HepG2 (cell line): ENCODE results near the gene SBNO2. TPM values are rescaled to one million over a fixed set of nuclear protein-coding genes. Genes with fewer than 3 reads are reported as not detected.
A peak's percentile ranks its signal among the peaks of the same experiment; 100 is the strongest.

Source experiments
- ARNTL ChIP-seq: sonication (generic); formaldehyde crosslinking; IDR thresholded peaks from 2 replicates; pipeline ENCODE4 v1.4.0; 2020; ENCODE audit warnings: mild to moderate bottlenecking, missing genetic modification reagents
- ATAD3A ChIP-seq: sonication (generic); formaldehyde crosslinking; IDR thresholded peaks from 2 replicates; pipeline ENCODE4 v1.4.0; 2020; ENCODE audit warnings: missing genetic modification reagents
- FOSL1 ChIP-seq: sonication (generic); formaldehyde crosslinking; IDR thresholded peaks from 2 replicates; pipeline ENCODE4 v1.9.0; 2021; ENCODE audit warnings: missing genetic modification reagents, borderline replicate concordance
- HMGXB3 ChIP-seq: sonication (generic); formaldehyde crosslinking; IDR thresholded peaks from 2 replicates; pipeline ENCODE4 v1.4.0; 2020; ENCODE audit warnings: missing genetic modification reagents, borderline replicate concordance
- ISL2 ChIP-seq: sonication (generic); formaldehyde crosslinking; IDR thresholded peaks from 2 replicates; pipeline ENCODE4 v1.5.0; 2020; ENCODE audit warnings: missing genetic modification reagents
- PHB2 ChIP-seq: fragments of 450-650 bp; IDR thresholded peaks from 2 replicates; pipeline ENCODE4 v1.6.1; 2018; ENCODE audit not compliant: partially characterized antibody
- RFX1 ChIP-seq: fragments of 450-650 bp; IDR thresholded peaks from 2 replicates; pipeline ENCODE4 v1.6.1; 2017
- RNF2 ChIP-seq: fragments of 450-650 bp; conservative IDR thresholded peaks from 2 replicates; pipeline ENCODE4 v1.6.1; 2016; ENCODE audit warnings: low read depth
- SUZ12 ChIP-seq: fragments of 150-350 bp; IDR thresholded peaks from 2 replicates; pipeline ENCODE4 v1.6.1; 2014; ENCODE audit warnings: low read depth, low read length
- TCF7 ChIP-seq: sonication (generic); IDR thresholded peaks from 2 replicates; pipeline ENCODE4 v1.6.1; 2016; ENCODE audit warnings: antibody characterized with exemption, low read depth
- ZBTB1 ChIP-seq: sonication (generic); formaldehyde crosslinking; IDR thresholded peaks from 2 replicates; pipeline ENCODE4 v1.4.0; 2020; ENCODE audit warnings: missing genetic modification reagents, borderline replicate concordance
- ZNF234 ChIP-seq: sonication (generic); formaldehyde crosslinking; conservative IDR thresholded peaks from 2 replicates; pipeline ENCODE4 v1.5.1; 2020; ENCODE audit warnings: mild to moderate bottlenecking, missing genetic modification reagents
- ZNF264 ChIP-seq: sonication (generic); formaldehyde crosslinking; IDR thresholded peaks from 2 replicates; pipeline ENCODE4 v1.4.0; 2020; ENCODE audit warnings: missing genetic modification reagents
- ZNF501 ChIP-seq: sonication (generic); formaldehyde crosslinking; IDR thresholded peaks from 2 replicates; pipeline ENCODE4 v1.5.1; 2020; ENCODE audit warnings: mild to moderate bottlenecking, moderate library complexity, missing genetic modification reagents
- ZNF530 ChIP-seq: sonication (generic); formaldehyde crosslinking; IDR thresholded peaks from 2 replicates; pipeline ENCODE4 v1.5.0; 2020; ENCODE audit warnings: low read depth, mild to moderate bottlenecking, missing genetic modification reagents
- ZNF672 ChIP-seq: sonication (generic); formaldehyde crosslinking; IDR thresholded peaks from 2 replicates; pipeline ENCODE4 v1.8.1; 2022; ENCODE audit warnings: missing genetic modification reagents
- ZNF703 ChIP-seq: sonication (generic); formaldehyde crosslinking; IDR thresholded peaks from 2 replicates; pipeline ENCODE4 v1.5.1; 2020; ENCODE audit warnings: missing genetic modification reagents, mild to moderate bottlenecking, moderate library complexity, borderline replicate concordance
- polyA plus RNA-seq, 8 experiments: library from polyadenylated mRNA; depleted of rRNA in 3 of 8; stranded (reverse) in 7 of 8; unstranded in 1 of 8; fragments of >200 nt; fragmentation: Illumina TruSeq in 4 of 8; extraction: Trizol in 4 of 8; gene quantifications; 2 replicates each; pipeline versions ENCODE4 v1.2.1 to v1.2.3, GENCODE V29; 2011 to 2016; ENCODE audit warnings: low read depth in 4 of 8, missing spikeins in 1 of 8, mixed read lengths in 1 of 8; ENCODE audit not compliant: insufficient read depth in 1 of 8
- total RNA-seq, 5 experiments: library from RNA; depleted of rRNA; stranded (reverse); fragments of >200 nt; fragmentation: Illumina TruSeq; extraction: Trizol; gene quantifications; 2 replicates each; pipeline ENCODE4 v1.2.3, GENCODE V29; 2016; ENCODE audit warnings: low read depth in 1 of 5
- TF ChIP-seq, protein P1 (sequence below): sonication (generic); formaldehyde crosslinking; IDR thresholded peaks from 2 replicates; pipeline ENCODE4 v1.8.1; 2023; ENCODE audit warnings: mild to moderate bottlenecking, missing genetic modification reagents, borderline replicate concordance
- TF ChIP-seq, protein P2 (sequence below): sonication (generic); formaldehyde crosslinking; IDR thresholded peaks from 2 replicates; pipeline ENCODE4 v1.5.0; 2020; ENCODE audit warnings: mild to moderate bottlenecking, missing genetic modification reagents, borderline replicate concordance

SBNO2 gene
- total and polyA plus RNA-seq, 2 of the 13 experiments (the other 11 are each of a cell fraction or from before 2014, with no cell fraction given): 8.6 to 10.4 TPM

DNA sequence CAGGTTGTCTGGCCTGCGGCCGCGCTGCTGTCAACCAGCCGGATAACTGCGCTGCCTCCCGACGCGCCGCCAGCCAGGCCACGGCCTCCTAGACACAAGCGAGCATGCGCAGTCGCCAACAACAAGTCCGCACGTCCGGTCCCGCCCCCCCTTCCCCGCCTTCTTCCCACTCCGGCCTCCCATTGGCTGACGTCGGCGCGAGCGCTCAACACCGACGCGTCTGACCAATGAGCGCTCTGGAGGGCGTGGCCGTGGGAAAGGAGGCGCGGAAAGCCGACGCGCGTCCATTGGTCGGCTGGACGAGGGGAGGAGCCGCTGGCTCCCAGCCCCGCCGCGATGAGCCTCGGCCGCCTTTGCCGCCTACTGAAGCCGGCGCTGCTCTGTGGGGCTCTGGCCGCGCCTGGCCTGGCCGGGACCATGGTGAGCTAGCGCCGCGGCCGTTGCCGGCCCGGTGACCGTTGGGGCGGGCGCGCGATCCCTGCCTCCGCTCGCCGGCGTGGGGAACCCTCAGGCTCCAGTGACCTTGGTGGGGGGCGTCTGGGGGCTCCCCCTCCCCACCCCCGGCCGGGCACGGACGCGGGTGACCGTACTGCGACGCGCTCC lies 70.3 kb downstream of the SBNO2 start, which contains the start of gene GPX4 (continued):
- TF ChIP-seq FOSL1 (CRISPR knock-in tag) (no peak), RFX1 (no peak), ZNF501 (peak; percentile 61), SUZ12 (no peak), ISL2 (CRISPR knock-in tag) (no peak), ZNF703 (CRISPR knock-in tag) (no peak; the same call in 1 of the 2 replicates), ZNF264 (CRISPR knock-in tag) (no peak), ARNTL (CRISPR knock-in tag) (peak; percentile 37; the same call in 1 of the 2 replicates), ZNF530 (CRISPR knock-in tag) (no peak), TCF7 (no peak), RNF2 (no peak), HMGXB3 (CRISPR knock-in tag) (peak; percentile 40; the same call in 1 of the 2 replicates), ZNF672 (CRISPR knock-in tag) (no peak), ZBTB1 (CRISPR knock-in tag) (no peak), ATAD3A (CRISPR knock-in tag) (no peak), PHB2 (no peak), ZNF234 (no peak)
- TF ChIP-seq, protein P1, sequence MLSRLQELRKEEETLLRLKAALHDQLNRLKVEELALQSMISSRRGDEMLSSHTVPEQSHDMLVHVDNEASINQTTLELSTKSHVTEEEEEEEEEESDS (CRISPR knock-in tag): 0 out of 2 replicates have a peak, but pooled peaks have one; percentile 62
- TF ChIP-seq, protein P2, sequence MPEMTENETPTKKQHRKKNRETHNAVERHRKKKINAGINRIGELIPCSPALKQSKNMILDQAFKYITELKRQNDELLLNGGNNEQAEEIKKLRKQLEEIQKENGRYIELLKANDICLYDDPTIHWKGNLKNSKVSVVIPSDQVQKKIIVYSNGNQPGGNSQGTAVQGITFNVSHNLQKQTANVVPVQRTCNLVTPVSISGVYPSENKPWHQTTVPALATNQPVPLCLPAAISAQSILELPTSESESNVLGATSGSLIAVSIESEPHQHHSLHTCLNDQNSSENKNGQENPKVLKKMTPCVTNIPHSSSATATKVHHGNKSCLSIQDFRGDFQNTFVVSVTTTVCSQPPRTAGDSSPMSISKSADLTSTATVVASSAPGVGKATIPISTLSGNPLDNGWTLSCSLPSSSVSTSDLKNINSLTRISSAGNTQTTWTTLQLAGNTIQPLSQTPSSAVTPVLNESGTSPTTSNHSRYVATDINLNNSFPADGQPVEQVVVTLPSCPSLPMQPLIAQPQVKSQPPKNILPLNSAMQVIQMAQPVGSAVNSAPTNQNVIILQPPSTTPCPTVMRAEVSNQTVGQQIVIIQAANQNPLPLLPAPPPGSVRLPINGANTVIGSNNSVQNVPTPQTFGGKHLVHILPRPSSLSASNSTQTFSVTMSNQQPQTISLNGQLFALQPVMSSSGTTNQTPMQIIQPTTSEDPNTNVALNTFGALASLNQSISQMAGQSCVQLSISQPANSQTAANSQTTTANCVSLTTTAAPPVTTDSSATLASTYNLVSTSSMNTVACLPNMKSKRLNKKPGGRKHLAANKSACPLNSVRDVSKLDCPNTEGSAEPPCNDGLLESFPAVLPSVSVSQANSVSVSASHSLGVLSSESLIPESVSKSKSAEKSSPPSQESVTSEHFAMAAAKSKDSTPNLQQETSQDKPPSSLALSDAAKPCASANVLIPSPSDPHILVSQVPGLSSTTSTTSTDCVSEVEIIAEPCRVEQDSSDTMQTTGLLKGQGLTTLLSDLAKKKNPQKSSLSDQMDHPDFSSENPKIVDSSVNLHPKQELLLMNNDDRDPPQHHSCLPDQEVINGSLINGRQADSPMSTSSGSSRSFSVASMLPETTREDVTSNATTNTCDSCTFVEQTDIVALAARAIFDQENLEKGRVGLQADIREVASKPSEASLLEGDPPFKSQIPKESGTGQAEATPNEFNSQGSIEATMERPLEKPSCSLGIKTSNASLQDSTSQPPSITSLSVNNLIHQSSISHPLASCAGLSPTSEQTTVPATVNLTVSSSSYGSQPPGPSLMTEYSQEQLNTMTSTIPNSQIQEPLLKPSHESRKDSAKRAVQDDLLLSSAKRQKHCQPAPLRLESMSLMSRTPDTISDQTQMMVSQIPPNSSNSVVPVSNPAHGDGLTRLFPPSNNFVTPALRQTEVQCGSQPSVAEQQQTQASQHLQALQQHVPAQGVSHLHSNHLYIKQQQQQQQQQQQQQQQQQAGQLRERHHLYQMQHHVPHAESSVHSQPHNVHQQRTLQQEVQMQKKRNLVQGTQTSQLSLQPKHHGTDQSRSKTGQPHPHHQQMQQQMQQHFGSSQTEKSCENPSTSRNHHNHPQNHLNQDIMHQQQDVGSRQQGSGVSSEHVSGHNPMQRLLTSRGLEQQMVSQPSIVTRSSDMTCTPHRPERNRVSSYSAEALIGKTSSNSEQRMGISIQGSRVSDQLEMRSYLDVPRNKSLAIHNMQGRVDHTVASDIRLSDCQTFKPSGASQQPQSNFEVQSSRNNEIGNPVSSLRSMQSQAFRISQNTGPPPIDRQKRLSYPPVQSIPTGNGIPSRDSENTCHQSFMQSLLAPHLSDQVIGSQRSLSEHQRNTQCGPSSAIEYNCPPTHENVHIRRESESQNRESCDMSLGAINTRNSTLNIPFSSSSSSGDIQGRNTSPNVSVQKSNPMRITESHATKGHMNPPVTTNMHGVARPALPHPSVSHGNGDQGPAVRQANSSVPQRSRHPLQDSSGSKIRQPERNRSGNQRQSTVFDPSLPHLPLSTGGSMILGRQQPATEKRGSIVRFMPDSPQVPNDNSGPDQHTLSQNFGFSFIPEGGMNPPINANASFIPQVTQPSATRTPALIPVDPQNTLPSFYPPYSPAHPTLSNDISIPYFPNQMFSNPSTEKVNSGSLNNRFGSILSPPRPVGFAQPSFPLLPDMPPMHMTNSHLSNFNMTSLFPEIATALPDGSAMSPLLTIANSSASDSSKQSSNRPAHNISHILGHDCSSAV (CRISPR knock-in tag): no peak
